Prostate gland (tissue), 2 donors: ENCODE data around the gene CPNE4. TPM values are rescaled to one million over a fixed set of nuclear protein-coding genes. Genes with fewer than 3 reads are reported as not detected.

ENCODE experiments used
- DNase-seq: peaks from one replicate; pipeline ENCODE4 v3.0.0-alpha.2; 2019; ENCODE audit warnings: low spot score
- H3K27ac ChIP-seq, 2 donors: fragments of 200-600 bp; sonication (generic); 2 replicates each; pipeline ENCODE4 v1.5.1; 2017 to 2019
- H3K27me3 ChIP-seq: fragments of 200-600 bp; sonication (generic); replicated peaks from 2 replicates; pipeline ENCODE4 v1.5.1; 2019; ENCODE audit not compliant: insufficient read depth
- H3K36me3 ChIP-seq, 2 donors: fragments of 200-600 bp; sonication (generic); 1 replicate in 1 of 2; 2 replicates in 1 of 2; pipeline versions ENCODE4 v1.5.1 to v1.8.1; 2017 to 2019
- H3K4me1 ChIP-seq: fragments of 200-600 bp; sonication (generic); replicated peaks from 2 replicates; pipeline ENCODE4 v1.5.1; 2019
- H3K4me3 ChIP-seq, 2 donors: fragments of 200-600 bp; sonication (generic); 2 replicates each; pipeline ENCODE4 v1.5.1; 2017 to 2019
- H3K9me3 ChIP-seq: fragments of 200-600 bp; sonication (generic); 2 replicates; pipeline ENCODE4 v1.5.1; 2017
- POLR2A ChIP-seq: fragments of 450-650 bp; IDR thresholded peaks from one replicate; pipeline ENCODE4 v1.6.1; 2016; ENCODE audit warnings: antibody characterized with exemption, mild to moderate bottlenecking
- POLR2AphosphoS5 ChIP-seq: sonication (generic); formaldehyde crosslinking; IDR thresholded peaks from one replicate; pipeline ENCODE4 v1.6.1; 2017; ENCODE audit warnings: antibody characterized with exemption
- WGBS: methylation state at CpG from one replicate; pipeline ENCODE4 v1.1.5; 2018; 5-methylcytosine and 5-hydroxymethylcytosine counted together
- intact Hi-C: fragments of 100-400 bp; cut with DNase I; formaldehyde crosslinking; loops from one replicate; pipeline ENCODE4 v1.14.2; 2022
- total RNA-seq, 2 donors: library from RNA; depleted of rRNA; stranded (reverse); fragments of >200 nt; gene quantifications; one replicate each; pipeline ENCODE4 v1.1.0, GENCODE V29; 2016
- TF ChIP-seq, protein P1 (sequence below), 4 experiments: fragments of 200-600 bp in 2 of 4; fragments of 450-650 bp in 2 of 4; sonication (generic) in 2 of 4; IDR thresholded peaks; 1 replicate in 3 of 4; 2 replicates in 1 of 4; pipeline ENCODE4 v1.5.1; 2016 to 2019; ENCODE audit warnings: antibody characterized with exemption in 4 of 4, mild to moderate bottlenecking in 2 of 4, moderate library complexity in 2 of 4

Gene CPNE4
- total RNA-seq, 2 donors from 2014 or later, result 39.9 to 68.2 TPM

DNA sequence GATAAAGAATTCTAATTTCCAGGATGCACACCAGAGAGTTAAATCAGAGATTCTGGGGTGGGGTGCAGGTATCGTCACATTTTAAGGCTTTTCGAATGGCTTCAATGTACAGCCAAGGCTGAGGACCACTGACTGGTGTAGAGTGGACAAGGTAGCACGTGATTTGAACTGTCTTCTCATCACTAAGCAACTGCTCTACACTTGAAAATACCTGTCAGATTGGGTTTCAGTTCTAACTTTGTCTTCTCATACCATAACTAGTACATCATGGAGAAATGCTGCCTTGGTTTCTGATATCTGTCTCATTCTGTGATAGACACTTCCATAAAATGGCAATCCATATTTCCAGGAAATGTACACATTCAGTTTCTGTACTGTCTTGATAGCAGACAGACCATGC is 474.0 kb downstream of the CPNE4 start:
- WGBS, result 92% methylated on average over 3 of the region's 3 CpGs
- Histone ChIP-seq H3K9me3 (no peaks in the 10 kb centered on the region), H3K4me3 (no peak overlapping the region), H3K27me3 (no peaks in the 10 kb centered on the region), H3K4me1 (no peaks in the 10 kb centered on the region), H3K36me3 (no peaks in the 10 kb centered on the region), H3K27ac (no peak overlapping the region)
- TF ChIP-seq POLR2A (no peak), POLR2AphosphoS5 (no peak)
- TF ChIP-seq, protein P1, sequence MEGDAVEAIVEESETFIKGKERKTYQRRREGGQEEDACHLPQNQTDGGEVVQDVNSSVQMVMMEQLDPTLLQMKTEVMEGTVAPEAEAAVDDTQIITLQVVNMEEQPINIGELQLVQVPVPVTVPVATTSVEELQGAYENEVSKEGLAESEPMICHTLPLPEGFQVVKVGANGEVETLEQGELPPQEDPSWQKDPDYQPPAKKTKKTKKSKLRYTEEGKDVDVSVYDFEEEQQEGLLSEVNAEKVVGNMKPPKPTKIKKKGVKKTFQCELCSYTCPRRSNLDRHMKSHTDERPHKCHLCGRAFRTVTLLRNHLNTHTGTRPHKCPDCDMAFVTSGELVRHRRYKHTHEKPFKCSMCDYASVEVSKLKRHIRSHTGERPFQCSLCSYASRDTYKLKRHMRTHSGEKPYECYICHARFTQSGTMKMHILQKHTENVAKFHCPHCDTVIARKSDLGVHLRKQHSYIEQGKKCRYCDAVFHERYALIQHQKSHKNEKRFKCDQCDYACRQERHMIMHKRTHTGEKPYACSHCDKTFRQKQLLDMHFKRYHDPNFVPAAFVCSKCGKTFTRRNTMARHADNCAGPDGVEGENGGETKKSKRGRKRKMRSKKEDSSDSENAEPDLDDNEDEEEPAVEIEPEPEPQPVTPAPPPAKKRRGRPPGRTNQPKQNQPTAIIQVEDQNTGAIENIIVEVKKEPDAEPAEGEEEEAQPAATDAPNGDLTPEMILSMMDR (IDR thresholded peaks at IDR 0.05), result no peak
- intact Hi-C loops, result no loop called here
- DNase-seq, result no peak

DNA sequence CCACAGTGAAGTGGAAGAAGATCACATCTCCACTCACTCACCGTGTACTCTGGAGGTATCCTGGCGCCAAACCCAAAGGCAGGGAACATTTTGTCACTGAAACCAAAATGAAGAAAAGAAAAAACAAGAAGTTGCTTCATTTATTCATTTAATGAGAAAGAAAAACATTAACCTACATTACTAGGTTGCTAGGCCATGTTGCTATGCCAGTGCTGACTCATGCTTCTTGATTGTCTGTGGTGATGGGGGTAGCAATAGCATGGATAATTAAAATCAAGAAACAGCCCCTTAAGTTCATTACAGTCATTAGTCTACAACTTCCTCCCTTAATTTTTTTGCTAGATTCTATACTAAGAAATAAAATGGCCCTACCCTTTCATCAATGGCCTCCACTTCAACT is 479.4 kb downstream of the CPNE4 start:
- Histone ChIP-seq H3K27ac (no peak overlapping the region), H3K9me3 (no peaks in the 10 kb centered on the region), H3K4me1 (no peaks in the 10 kb centered on the region), H3K27me3 (no peaks in the 10 kb centered on the region), H3K4me3 (no peak overlapping the region), H3K36me3 (no peaks in the 10 kb centered on the region)
- intact Hi-C loops, result no loop called here
- WGBS, result 89% methylated on average over 2 of the region's 2 CpGs
- no peak for DNase-seq
- TF ChIP-seq POLR2AphosphoS5, result no peak
- TF ChIP-seq, protein P1 (IDR thresholded peaks at IDR 0.05), result no peak
- no peak for TF ChIP-seq POLR2A

DNA sequence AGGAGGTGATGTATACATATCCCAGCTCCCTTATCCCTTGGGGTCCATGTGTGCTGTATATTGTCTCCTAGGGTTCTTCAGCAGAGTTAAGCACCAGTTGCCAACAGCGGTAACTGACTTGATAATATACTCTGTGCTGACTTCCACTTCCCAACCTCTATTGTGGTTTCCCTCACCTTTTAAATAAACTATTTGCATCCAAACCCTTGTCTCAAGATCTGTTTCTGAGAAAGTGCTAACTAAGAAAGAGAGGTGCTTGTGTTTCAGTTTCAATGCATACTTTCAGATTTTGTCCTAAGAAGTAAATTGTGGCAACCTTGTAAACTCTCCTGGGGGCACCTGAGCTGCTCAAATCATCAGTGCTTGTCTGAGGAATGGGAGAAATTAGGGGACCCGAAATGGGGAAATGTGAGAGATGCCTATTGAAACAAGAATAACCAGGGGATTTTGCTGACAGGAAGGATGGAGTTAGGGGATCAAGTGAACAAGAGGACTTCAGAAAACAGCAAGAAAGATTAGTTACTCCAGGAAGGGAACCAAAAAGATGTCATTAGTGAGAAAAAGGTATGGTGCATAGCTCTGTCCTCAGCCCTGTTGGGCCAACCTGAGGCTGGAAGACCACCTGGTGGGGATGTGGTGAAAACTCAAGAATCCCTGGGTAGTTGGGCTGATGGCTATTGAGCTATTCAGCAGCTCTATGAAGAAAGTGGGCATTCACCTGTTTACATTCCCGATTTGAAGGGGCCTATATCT is 481.1 kb downstream of the CPNE4 start:
- WGBS, result 91% methylated on average over 3 of the region's 3 CpGs
- H3K4me3 ChIP-seq, result no peak overlapping the region
- DNase-seq, result no peak
- no peaks in the 10 kb centered on the region for H3K9me3 ChIP-seq
- TF ChIP-seq POLR2A (no peak), POLR2AphosphoS5 (no peak)
- TF ChIP-seq, protein P1 (IDR thresholded peaks at IDR 0.05), result no peak
- H3K36me3 ChIP-seq, result no peaks in the 10 kb centered on the region
- no peaks in the 10 kb centered on the region for H3K4me1 ChIP-seq
- H3K27me3 ChIP-seq, result no peaks in the 10 kb centered on the region
- H3K27ac ChIP-seq, result no peak overlapping the region
- intact Hi-C loops, result no loop called here

DNA sequence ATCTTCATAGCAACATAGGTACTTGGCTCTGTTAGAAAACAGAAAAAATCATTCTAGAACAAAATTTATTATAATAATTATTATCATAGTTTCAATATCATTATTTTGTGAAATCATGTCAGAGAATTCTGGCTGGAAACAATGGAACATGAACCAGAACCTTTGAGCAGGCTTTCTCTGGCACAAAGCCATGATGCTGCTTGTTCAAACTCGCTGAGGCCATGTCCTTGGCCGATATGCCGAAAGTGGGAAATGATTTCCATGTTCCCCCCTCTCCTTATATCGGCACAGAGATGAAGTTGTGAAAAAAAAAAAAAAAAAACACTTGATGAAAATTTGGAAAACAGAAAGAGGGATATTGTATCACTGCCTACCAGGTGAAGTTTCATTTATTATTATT is 483.1 kb downstream of the CPNE4 start:
- DNase-seq, result peak; percentile 28
- Histone ChIP-seq H3K27ac (no peak overlapping the region), H3K36me3 (no peaks in the 10 kb centered on the region), H3K4me1 (no peaks in the 10 kb centered on the region), H3K27me3 (no peaks in the 10 kb centered on the region), H3K4me3 (no peak overlapping the region), H3K9me3 (no peaks in the 10 kb centered on the region)
- TF ChIP-seq POLR2A, result no peak
- TF ChIP-seq POLR2AphosphoS5, result no peak
- TF ChIP-seq, protein P1 (IDR thresholded peaks at IDR 0.05), result no peak
- 33% methylated on average over 4 of the region's 4 CpGs for WGBS
- intact Hi-C loops, result no loop called here
